DND-41 (cell line): ENCODE data around the gene DNASE2B.

Experiments
- EZH2 ChIP-seq: IDR thresholded peaks from 3 replicates; pipeline ENCODE4 v1.6.1; 2012; ENCODE audit warnings: borderline replicate concordance, low read depth, mild to moderate bottlenecking, moderate library complexity, low read length, inconsistent platforms; ENCODE audit not compliant: severe bottlenecking
- TF ChIP-seq, protein P1 (sequence below): IDR thresholded peaks from 2 replicates; pipeline ENCODE4 v1.5.1; 2012; ENCODE audit warnings: borderline replicate concordance, low read length, moderate library complexity, mild to moderate bottlenecking; ENCODE audit not compliant: poor library complexity, severe bottlenecking; ENCODE audit errors: extremely low read depth

DNA sequence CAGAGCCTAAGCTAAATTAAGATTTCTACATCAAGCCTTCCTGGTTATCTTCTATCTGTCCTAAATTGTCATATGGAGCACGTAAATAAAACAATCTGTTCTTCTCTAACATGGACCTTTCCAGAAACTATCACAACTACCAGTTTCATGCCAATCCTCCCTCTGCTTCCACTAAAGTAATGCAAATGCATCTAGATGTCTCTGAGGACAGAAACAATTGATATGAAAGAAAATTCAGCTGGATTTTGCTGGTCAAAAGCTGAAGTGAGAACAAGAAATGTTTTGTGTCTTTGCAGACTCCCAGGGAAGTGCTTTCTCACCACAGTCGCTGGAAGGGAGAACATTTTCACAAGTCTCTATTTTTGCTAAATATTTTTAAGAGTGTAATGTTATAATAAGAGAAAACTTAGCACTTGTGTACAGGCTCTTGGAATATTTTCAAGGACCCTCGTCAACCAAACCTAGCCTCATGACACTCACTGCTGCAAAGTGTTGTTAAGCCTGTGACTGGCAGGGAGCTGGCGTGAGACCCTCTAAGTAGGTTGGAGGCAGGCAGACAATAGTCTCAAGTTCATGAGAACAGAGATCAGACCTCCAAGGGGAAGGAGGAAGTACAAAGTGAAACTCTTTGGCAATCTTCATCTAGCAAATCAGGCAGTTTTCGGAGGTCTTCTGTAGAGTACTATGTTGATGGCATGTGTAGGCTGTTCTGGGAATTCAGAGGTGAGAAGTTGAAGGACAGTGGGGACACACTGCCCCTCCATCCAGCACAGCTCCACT, 38.8 kb downstream of the DNASE2B start:
- TF ChIP-seq, protein P1, sequence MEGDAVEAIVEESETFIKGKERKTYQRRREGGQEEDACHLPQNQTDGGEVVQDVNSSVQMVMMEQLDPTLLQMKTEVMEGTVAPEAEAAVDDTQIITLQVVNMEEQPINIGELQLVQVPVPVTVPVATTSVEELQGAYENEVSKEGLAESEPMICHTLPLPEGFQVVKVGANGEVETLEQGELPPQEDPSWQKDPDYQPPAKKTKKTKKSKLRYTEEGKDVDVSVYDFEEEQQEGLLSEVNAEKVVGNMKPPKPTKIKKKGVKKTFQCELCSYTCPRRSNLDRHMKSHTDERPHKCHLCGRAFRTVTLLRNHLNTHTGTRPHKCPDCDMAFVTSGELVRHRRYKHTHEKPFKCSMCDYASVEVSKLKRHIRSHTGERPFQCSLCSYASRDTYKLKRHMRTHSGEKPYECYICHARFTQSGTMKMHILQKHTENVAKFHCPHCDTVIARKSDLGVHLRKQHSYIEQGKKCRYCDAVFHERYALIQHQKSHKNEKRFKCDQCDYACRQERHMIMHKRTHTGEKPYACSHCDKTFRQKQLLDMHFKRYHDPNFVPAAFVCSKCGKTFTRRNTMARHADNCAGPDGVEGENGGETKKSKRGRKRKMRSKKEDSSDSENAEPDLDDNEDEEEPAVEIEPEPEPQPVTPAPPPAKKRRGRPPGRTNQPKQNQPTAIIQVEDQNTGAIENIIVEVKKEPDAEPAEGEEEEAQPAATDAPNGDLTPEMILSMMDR: no peak
- no peak for TF ChIP-seq EZH2
